IPS DF 6.9 (cell line): ENCODE data around the gene PRR5L.

ENCODE experiments used
- DNase-seq: peaks from one replicate; pipeline ENCODE4 v3.0.0-alpha.2; 2013; ENCODE audit warnings: low read depth, low spot score
- H3K27ac ChIP-seq: one replicate; pipeline ENCODE4 v1.5.1; 2013; ENCODE audit warnings: low read length, control low read depth
- H3K27me3 ChIP-seq: 2 replicates; pipeline ENCODE4 v1.6.1; 2013; ENCODE audit warnings: mild to moderate bottlenecking, low read length; ENCODE audit not compliant: control insufficient read depth, insufficient read depth
- H3K36me3 ChIP-seq: 2 replicates; pipeline ENCODE4 v1.6.1; 2013; ENCODE audit warnings: low read length; ENCODE audit not compliant: control insufficient read depth, insufficient read depth
- H3K4me1 ChIP-seq: 2 replicates; pipeline ENCODE4 v1.6.1; 2013; ENCODE audit warnings: low read length; ENCODE audit not compliant: control insufficient read depth, insufficient read depth
- H3K4me3 ChIP-seq: 2 replicates; pipeline ENCODE4 v1.5.1; 2013; ENCODE audit warnings: mild to moderate bottlenecking, low read length
- H3K9me3 ChIP-seq: 2 replicates; pipeline ENCODE4 v1.6.1; 2013; ENCODE audit warnings: low read length, inconsistent platforms; ENCODE audit not compliant: control insufficient read depth, insufficient read depth
- WGBS: extraction: QIAGEN DNeasy Blood & Tissue Kit; methylation state at CpG from one replicate; pipeline ENCODE4 v1.1.7; 2013; ENCODE audit warnings: mixed read lengths, missing lambda C conversion rate; ENCODE audit not compliant: insufficient read length, insufficient coverage; 5-methylcytosine and 5-hydroxymethylcytosine counted together

The PRR5L gene

GRCh38 chr11:36400766-36401455 is 104.8 kb downstream of the PRR5L start:
- Histone ChIP-seq H3K27me3 (no peaks in the 10 kb centered on the region), H3K4me3 (no peak overlapping the region), H3K4me1 (no peaks in the 10 kb centered on the region), H3K27ac (no peak overlapping the region), H3K36me3 (no peaks in the 10 kb centered on the region), H3K9me3 (no peaks in the 10 kb centered on the region)
- DNase-seq, result no peak
- no CpG with 5 or more reads among the region's 21 CpGs for WGBS

- no peak for DNase-seq
- no peaks in the 10 kb centered on the region for H3K4me1 ChIP-seq
- H3K27me3 ChIP-seq, result no peaks in the 10 kb centered on the region
- WGBS, result no CpG with 5 or more reads among the region's 11 CpGs
- no peaks in the 10 kb centered on the region for H3K36me3 ChIP-seq
- H3K27ac ChIP-seq, result no peak overlapping the region
- no peak overlapping the region for H3K4me3 ChIP-seq
- no peaks in the 10 kb centered on the region for H3K9me3 ChIP-seq
Observed at GRCh38 chr11:36402568-36403170, 106.6 kb downstream of the PRR5L start.

DNA sequence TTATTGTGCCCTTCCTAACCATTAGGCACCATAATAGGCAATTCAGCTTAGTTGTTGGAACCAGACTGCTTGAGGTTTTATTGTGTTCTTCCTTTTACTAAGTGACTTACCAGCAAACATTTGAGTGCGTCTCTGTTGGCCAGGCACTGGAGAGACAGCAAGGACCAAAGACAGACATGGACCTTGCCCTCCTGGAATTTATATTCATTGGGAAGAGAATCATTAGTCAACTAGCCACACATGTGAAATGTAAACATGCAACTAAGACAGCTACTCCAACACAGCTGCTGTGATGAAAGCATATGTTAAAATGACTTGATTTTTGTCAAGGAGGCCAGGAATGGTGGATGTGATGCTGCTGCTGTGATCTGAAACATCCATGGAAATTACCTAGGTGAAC is 107.6 kb downstream of the PRR5L start:
- no CpG with 5 or more reads among the region's 1 CpG for WGBS
- Histone ChIP-seq H3K36me3 (no peaks in the 10 kb centered on the region), H3K27ac (no peak overlapping the region), H3K27me3 (no peaks in the 10 kb centered on the region), H3K4me3 (no peak overlapping the region), H3K9me3 (no peaks in the 10 kb centered on the region), H3K4me1 (no peaks in the 10 kb centered on the region)
- DNase-seq, result no peak

DNA sequence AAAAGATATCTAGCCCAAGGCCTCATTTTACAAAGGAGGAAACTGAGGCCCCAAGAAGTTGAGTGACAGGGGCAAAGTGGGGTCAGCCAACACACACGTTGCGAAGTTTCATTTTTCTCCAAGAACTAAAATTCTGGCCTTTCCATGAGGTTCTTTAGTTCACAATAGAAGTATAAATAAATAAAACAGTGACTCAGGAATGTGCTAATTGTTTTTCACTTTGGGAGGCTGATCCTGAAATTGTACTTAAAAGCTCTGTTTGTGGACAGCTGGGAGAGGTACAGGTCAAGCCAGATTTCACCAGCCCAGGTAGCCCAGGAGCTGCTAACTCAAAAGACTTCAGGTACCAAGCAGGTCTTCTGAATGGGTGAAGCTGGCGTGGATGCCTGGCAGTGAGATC is 108.7 kb downstream of the PRR5L start:
- no peaks in the 10 kb centered on the region for H3K27me3 ChIP-seq
- no peaks in the 10 kb centered on the region for H3K36me3 ChIP-seq
- DNase-seq, result no peak
- H3K4me3 ChIP-seq, result no peak overlapping the region
- no peaks in the 10 kb centered on the region for H3K9me3 ChIP-seq
- H3K27ac ChIP-seq, result no peak overlapping the region
- WGBS, result no CpG with 5 or more reads among the region's 3 CpGs
- H3K4me1 ChIP-seq, result no peaks in the 10 kb centered on the region

- no peaks in the 10 kb centered on the region for H3K9me3 ChIP-seq
- WGBS, result no CpG with 5 or more reads among the region's 5 CpGs
- no peaks in the 10 kb centered on the region for H3K36me3 ChIP-seq
- no peak overlapping the region for H3K4me3 ChIP-seq
- H3K27ac ChIP-seq, result no peak overlapping the region
- DNase-seq, result no peak
- no peaks in the 10 kb centered on the region for H3K27me3 ChIP-seq
- no peaks in the 10 kb centered on the region for H3K4me1 ChIP-seq
Observed at GRCh38 chr11:36405585-36406367, 109.7 kb downstream of the PRR5L start.

DNA sequence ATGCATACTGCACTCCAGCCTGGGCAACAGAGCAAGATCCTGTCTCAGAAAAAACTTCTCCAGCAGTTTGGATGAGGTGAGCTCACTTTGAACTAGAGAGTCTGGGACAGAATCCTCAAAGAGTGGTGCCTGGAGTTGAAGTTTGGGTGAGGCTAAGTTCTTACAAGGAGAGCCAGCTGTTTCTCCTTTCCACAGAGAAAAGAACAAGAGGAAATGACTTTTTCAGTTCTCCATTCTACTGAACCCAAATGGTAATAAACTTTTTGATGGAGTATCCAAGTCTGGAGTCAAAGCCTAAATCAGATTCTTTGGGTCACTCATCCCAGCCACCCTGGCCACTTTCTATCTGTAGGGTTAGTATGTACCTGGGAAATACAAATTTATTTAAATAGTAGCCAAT is 111.3 kb downstream of the PRR5L start:
- Histone ChIP-seq H3K9me3 (no peaks in the 10 kb centered on the region), H3K4me1 (no peaks in the 10 kb centered on the region), H3K27ac (no peak overlapping the region), H3K27me3 (no peaks in the 10 kb centered on the region), H3K36me3 (no peaks in the 10 kb centered on the region), H3K4me3 (no peak overlapping the region)
- DNase-seq, result no peak

DNA sequence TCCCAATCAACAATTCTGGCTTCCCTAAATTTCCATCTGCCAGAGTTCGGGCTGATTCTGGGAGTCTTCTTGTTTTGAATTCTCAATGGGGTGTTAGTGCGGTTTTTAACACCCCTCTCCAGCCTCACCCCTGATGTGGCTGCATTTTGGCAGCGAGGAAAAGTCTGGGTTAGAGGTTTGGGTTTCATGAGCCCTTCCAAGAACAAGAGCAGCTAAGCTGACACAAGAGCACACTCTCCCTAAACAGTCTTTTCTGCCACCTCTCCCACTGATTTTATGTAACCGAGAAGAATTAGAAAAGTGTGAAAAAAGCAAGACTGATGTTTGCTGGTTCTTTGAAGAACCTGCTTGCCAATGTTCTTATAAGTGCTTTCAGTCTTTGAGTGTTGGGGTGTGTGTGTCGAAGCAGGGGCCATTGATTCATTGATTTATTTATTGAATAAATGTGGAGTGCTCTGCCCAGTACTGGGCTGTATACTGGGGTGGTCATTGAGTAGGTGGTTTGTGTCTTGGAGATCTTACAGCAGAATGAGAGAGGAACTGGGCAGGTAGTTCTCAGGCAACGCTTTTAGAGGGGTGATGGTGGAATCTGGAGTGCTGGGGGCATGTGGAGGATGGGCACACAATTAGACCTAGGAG is 112.5 kb downstream of the PRR5L start:
- H3K27me3 ChIP-seq, result no peaks in the 10 kb centered on the region
- no peak for DNase-seq
- no peak overlapping the region for H3K27ac ChIP-seq
- no peaks in the 10 kb centered on the region for H3K36me3 ChIP-seq
- no peak overlapping the region for H3K4me3 ChIP-seq
- no peaks in the 10 kb centered on the region for H3K9me3 ChIP-seq
- H3K4me1 ChIP-seq, result no peaks in the 10 kb centered on the region
- no CpG with 5 or more reads among the region's 6 CpGs for WGBS

- H3K4me3 ChIP-seq, result no peak overlapping the region
- WGBS, result no CpG with 5 or more reads among the region's 8 CpGs
- DNase-seq, result no peak
- no peaks in the 10 kb centered on the region for H3K9me3 ChIP-seq
- no peaks in the 10 kb centered on the region for H3K36me3 ChIP-seq
- no peaks in the 10 kb centered on the region for H3K4me1 ChIP-seq
- no peaks in the 10 kb centered on the region for H3K27me3 ChIP-seq
- H3K27ac ChIP-seq, result no peak overlapping the region
Observed at GRCh38 chr11:36409152-36409816, 113.2 kb downstream of the PRR5L start.

GRCh38 chr11:36411202-36411640 is 115.1 kb downstream of the PRR5L start:
- Histone ChIP-seq H3K9me3 (no peaks in the 10 kb centered on the region), H3K4me3 (no peak overlapping the region), H3K27ac (no peak overlapping the region), H3K27me3 (no peaks in the 10 kb centered on the region), H3K36me3 (no peaks in the 10 kb centered on the region), H3K4me1 (no peaks in the 10 kb centered on the region)
- no peak for DNase-seq
- no CpG with 5 or more reads among the region's 9 CpGs for WGBS

- no CpG with 5 or more reads among the region's 2 CpGs for WGBS
- H3K36me3 ChIP-seq, result no peaks in the 10 kb centered on the region
Observed at GRCh38 chr11:36412781-36413383, 116.8 kb downstream of the PRR5L start.

More at GRCh38 chr11:36412781-36413383, 116.8 kb downstream of the PRR5L start:
- Histone ChIP-seq H3K4me3 (no peak overlapping the region), H3K9me3 (no peaks in the 10 kb centered on the region), H3K27ac (no peak overlapping the region), H3K27me3 (no peaks in the 10 kb centered on the region), H3K4me1 (no peaks in the 10 kb centered on the region)
- DNase-seq, result no peak
